COLO668 (cell line): Measurements from ENCODE around the gene CDKL1.
"Not testable (repeated sequence)": the region's sequence is repeated elsewhere in the genome, so short reads cannot be mapped to it uniquely, and the experiment has no call there.

Source experiments
- DNase-seq: peaks from one replicate; lab custom pipeline; 2025; ENCODE audit not compliant: unreplicated experiment; lab: John Stamatoyannopoulos, UW

The CDKL1 gene

GRCh38 chr14:50335989-50336824 is 60.5 kb downstream of the CDKL1 start:
- no peak for DNase-seq

GRCh38 chr14:50335389-50335788 is 61.3 kb downstream of the CDKL1 start:
- peak; percentile 32 for DNase-seq

GRCh38 chr14:50334211-50334610 is 62.5 kb downstream of the CDKL1 start:
- DNase-seq: no peak

- DNase-seq: no peak
These were observed 63.6 kb downstream of the CDKL1 start for GRCh38 chr14:50333014-50333509.

- DNase-seq: no peak
These were observed 65.1 kb downstream of the CDKL1 start for GRCh38 chr14:50331596-50331995.

GRCh38 chr14:50321009-50321660 is 75.5 kb downstream of the CDKL1 start:
- peak; percentile 57 for DNase-seq

- no peak for DNase-seq
These were observed 76.4 kb downstream of the CDKL1 start for GRCh38 chr14:50320283-50320682.

GRCh38 chr14:50319721-50320120 is 77.0 kb downstream of the CDKL1 start:
- no peak for DNase-seq

GRCh38 chr14:50319293-50319692 is 77.4 kb downstream of the CDKL1 start:
- no peak for DNase-seq

- no peak for DNase-seq
These were observed 78.6 kb downstream of the CDKL1 start for GRCh38 chr14:50318031-50318626.

- DNase-seq: not testable (repeated sequence)
These were observed 82.6 kb downstream of the CDKL1 start for GRCh38 chr14:50314098-50314497.

- DNase-seq: no peak
These were observed 84.0 kb downstream of the CDKL1 start for GRCh38 chr14:50312734-50313054.

GRCh38 chr14:50311972-50312733 is 84.5 kb downstream of the CDKL1 start, which contains the start of the genes DMAC2L and L2HGDH:
Gene DMAC2L (plus strand): TSS chr14:50312324. CDS start chr14:50321488, 9,164 bp downstream.
Gene L2HGDH (minus strand): TSS chr14:50312229. CDS start chr14:50312150, 79 bp downstream.
- peak; percentile 99 for DNase-seq

- DNase-seq: peak; percentile 34
These were observed 85.2 kb downstream of the CDKL1 start for GRCh38 chr14:50311337-50311971.

- DNase-seq: no peak
These were observed 86.2 kb downstream of the CDKL1 start for GRCh38 chr14:50310445-50310844.

- no peak for DNase-seq
These were observed 88.2 kb downstream of the CDKL1 start for GRCh38 chr14:50308363-50308915.

GRCh38 chr14:50303744-50304471 is 92.8 kb downstream of the CDKL1 start:
- DNase-seq: no peak

- DNase-seq: no peak
These were observed 94.8 kb downstream of the CDKL1 start for GRCh38 chr14:50301914-50302313.

GRCh38 chr14:50299585-50299984 is 97.1 kb downstream of the CDKL1 start:
- no peak for DNase-seq

GRCh38 chr14:50290306-50290705 is 106.4 kb downstream of the CDKL1 start:
- DNase-seq: no peak
